Right lobe of liver (tissue), 6 donors: ENCODE results near the gene XRCC4. TPM values are rescaled to one million over a fixed set of nuclear protein-coding genes. Genes with fewer than 3 reads are reported as not detected.

Experiments
- ATAC-seq, 4 donors: fragments of 200-7000 bp; cut with Tn5 transposase; one replicate each; pipeline ENCODE4 v1.9.1; 2020; ENCODE audit warnings: mild to moderate bottlenecking in 4 of 4, moderate library complexity in 4 of 4
- DNase-seq, 3 donors: peaks; one replicate each; pipeline ENCODE4 v3.0.0-alpha.2; 2020
- H3K27ac ChIP-seq, 3 donors: fragments of 200-600 bp; one replicate each; pipeline ENCODE4 v1.8.0; 2022
- H3K27me3 ChIP-seq, 2 donors: fragments of 200-600 bp; one replicate each; pipeline ENCODE4 v1.8.0; 2022
- H3K36me3 ChIP-seq, 4 donors: fragments of 200-600 bp; sonication (generic) in 1 of 4; one replicate each; pipeline versions ENCODE4 v1.5.1 to v1.8.0; 2017 to 2022; ENCODE audit warnings: control low read depth in 1 of 4
- H3K4me1 ChIP-seq, 4 donors: fragments of 200-600 bp; sonication (generic) in 1 of 4; one replicate each; pipeline versions ENCODE4 v1.5.1 to v1.8.0; 2017 to 2022; ENCODE audit warnings: control low read depth in 1 of 4
- H3K4me3 ChIP-seq, 3 donors: fragments of 200-600 bp; one replicate each; pipeline ENCODE4 v1.8.0; 2022
- H3K9me3 ChIP-seq, 4 donors: fragments of 200-600 bp; sonication (generic) in 1 of 4; one replicate each; pipeline versions ENCODE4 v1.5.1 to v1.8.0; 2017 to 2022; ENCODE audit warnings: control low read depth in 1 of 4
- CTCF ChIP-seq, 4 donors: fragments of 200-600 bp in 3 of 4; fragments of 450-650 bp in 1 of 4; IDR thresholded peaks; one replicate each; pipeline versions ENCODE4 v1.5.1 to v1.8.0; 2016 to 2022; ENCODE audit warnings: antibody characterized with exemption in 4 of 4, mild to moderate bottlenecking in 2 of 4
- POLR2A ChIP-seq: fragments of 450-650 bp; IDR thresholded peaks from one replicate; pipeline ENCODE4 v1.6.1; 2017; ENCODE audit warnings: antibody characterized with exemption, mild to moderate bottlenecking
- WGBS: methylation state at CpG from one replicate; pipeline ENCODE4 v1.1.6; 2018; ENCODE audit warnings: low coverage, low lambda C conversion rate; ENCODE audit not compliant: insufficient coverage; ENCODE audit errors: missing lambda C conversion rate; 5-methylcytosine and 5-hydroxymethylcytosine counted together
- intact Hi-C, 2 donors: fragments of 100-400 bp; cut with DNase I; formaldehyde crosslinking; loops; one replicate each; pipeline versions ENCODE4 v1.11.2 to v1.14.1; 2022
- total RNA-seq, 6 experiments: library from RNA; depleted of rRNA in 2 of 6; stranded (reverse); fragments of >200 nt in 2 of 6; fragmentation: NEBNext Ultra II Directional in 3 of 6; extraction: Animal tissue kit (Norgen Biotek cat#: 25700) in 3 of 6; gene quantifications; one replicate each; pipeline versions ENCODE4 v1.1.0 to v1.2.4, GENCODE V29; 2016 to 2023
- donor health status: DM: no; HTN: yes; CAD: no.
- donor health status: DM: no; HTN: no; CAD: no.
- donor health status: DM: no; HTN: no; CAD: no.
- donor health status: DM: no; HTN: yes; CAD: no.
- donor health status: DM: no; HTN: yes; CAD: no.

XRCC4 gene
- total RNA-seq, 6 experiments from 2014 or later, result 1.6 to 4.8 (median 2.5) TPM

GRCh38 chr5:83099445-83099844 is 22.1 kb downstream of the XRCC4 start:
- ATAC-seq (no peak), DNase-seq (no peak)
- no peaks in the 10 kb centered on the region for H3K27me3 ChIP-seq
- intact Hi-C loops, result no loop called here
- H3K4me3 ChIP-seq, result no peak overlapping the region
- no peak for TF ChIP-seq CTCF (IDR thresholded peaks at IDR 0.05)
- no peak for TF ChIP-seq POLR2A
- no peak overlapping the region for H3K27ac ChIP-seq
- 80% methylated on average over 1 of the region's 1 CpG for WGBS
- no peaks in the 10 kb centered on the region for H3K9me3 ChIP-seq
- no peaks in the 10 kb centered on the region for H3K36me3 ChIP-seq
- no peaks in the 10 kb centered on the region for H3K4me1 ChIP-seq

GRCh38 chr5:83101514-83101913 is 24.2 kb downstream of the XRCC4 start:
- TF ChIP-seq CTCF (IDR thresholded peaks at IDR 0.05) (no peak), POLR2A (no peak)
- WGBS, result 85% methylated on average over 1 of the region's 1 CpG
- Histone ChIP-seq H3K27ac (no peak overlapping the region), H3K27me3 (no peaks in the 10 kb centered on the region), H3K4me3 (no peak overlapping the region), H3K4me1 (no peaks in the 10 kb centered on the region), H3K9me3 (no peaks in the 10 kb centered on the region), H3K36me3 (no peaks in the 10 kb centered on the region)
- no peak for ATAC-seq
- intact Hi-C loops, result no loop called here
- DNase-seq, result no peak

- Histone ChIP-seq H3K27me3 (no peaks in the 10 kb centered on the region), H3K4me3 (no peak overlapping the region), H3K9me3 (no peaks in the 10 kb centered on the region), H3K36me3 (no peaks in the 10 kb centered on the region), H3K4me1 (no peaks in the 10 kb centered on the region), H3K27ac (no peak overlapping the region)
- TF ChIP-seq POLR2A, result no peak
- TF ChIP-seq CTCF (IDR thresholded peaks at IDR 0.05), result no peak
- no peak for DNase-seq
- intact Hi-C loops, result no loop called here
- no peak for ATAC-seq
Observed at GRCh38 chr5:83102364-83102980, 25.1 kb downstream of the XRCC4 start.

GRCh38 chr5:83104021-83104420 is 26.7 kb downstream of the XRCC4 start:
- no peak for ATAC-seq
- Histone ChIP-seq H3K4me3 (no peak overlapping the region), H3K36me3 (no peaks in the 10 kb centered on the region), H3K27me3 (no peaks in the 10 kb centered on the region), H3K4me1 (no peaks in the 10 kb centered on the region), H3K27ac (no peak overlapping the region), H3K9me3 (no peaks in the 10 kb centered on the region)
- no peak for TF ChIP-seq POLR2A
- TF ChIP-seq CTCF (IDR thresholded peaks at IDR 0.05), result no peak
- no peak for DNase-seq
- intact Hi-C loops, result no loop called here
